Activated T-cell treated with anti-CD3 and anti-CD28 coated beads for 1 hour (primary cell): ENCODE data around the gene TEX2.

Source experiments
- DNase-seq: peaks from one replicate; pipeline ENCODE4 v3.0.0-alpha.2; 2020; ENCODE audit warnings: low read depth

Gene TEX2

GRCh38 chr17:64157669-64158180, 105.3 kb downstream of the TEX2 start:
- DNase-seq = no peak

- DNase-seq = no peak
Observed at GRCh38 chr17:64156670-64157069, 106.4 kb downstream of the TEX2 start.

DNA sequence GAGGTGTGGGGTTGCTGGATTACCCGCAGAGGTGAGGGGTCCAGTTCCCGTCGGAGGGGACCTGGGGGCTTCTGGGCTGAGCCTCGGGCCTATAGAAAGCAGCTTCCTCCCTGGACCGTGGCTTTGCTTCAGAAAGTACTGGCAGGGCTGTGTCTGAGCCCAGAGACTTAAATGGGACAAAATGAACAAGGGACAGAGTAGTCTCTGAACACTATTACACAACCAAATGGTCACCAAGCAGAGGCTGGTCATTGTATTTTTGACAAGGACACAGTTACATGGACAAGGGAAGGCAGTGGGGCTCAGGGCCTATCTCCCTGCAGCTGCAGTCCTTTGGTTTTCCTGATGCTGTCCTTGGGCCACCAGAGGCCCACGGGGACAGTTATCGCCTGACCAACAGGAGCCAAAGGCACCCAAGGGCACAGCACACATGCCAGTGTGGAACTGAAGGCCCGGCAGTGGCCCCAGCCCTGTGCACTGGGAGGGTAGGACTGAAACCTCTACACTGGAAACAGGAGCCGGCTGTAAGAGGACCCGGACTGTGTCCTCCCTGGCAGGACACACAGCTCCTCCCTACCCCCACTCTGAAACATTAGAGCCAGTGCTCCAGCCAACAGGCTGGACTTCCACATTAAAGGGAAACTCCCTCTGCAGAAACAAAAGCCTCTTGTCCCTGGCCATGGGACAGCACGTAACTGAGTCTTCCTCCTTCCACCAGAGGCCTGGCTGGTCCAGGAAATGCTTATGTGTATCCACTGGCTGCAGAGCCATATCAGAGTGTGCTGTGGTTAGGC, 107.1 kb downstream of the TEX2 start:
- DNase-seq = no peak

DNA sequence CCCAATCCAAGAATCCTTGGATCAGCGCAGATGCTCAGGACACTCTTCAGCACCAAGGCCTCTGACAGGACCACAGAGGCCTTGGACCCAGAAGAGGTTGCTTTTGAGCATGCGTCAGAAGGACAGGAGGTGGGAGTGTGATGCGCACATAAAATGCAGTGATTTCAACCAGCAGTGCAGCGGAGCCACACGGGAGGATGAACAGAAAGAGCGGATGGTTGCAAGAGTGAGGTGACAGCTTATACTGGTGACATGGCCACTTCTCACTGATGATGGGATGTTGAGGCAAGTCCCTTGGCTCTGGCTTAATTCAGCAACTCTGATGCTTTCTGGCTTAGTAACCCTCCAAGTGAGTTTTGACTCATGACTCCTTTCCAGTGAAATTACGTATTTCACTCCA, 107.9 kb downstream of the TEX2 start:
- DNase-seq = no peak

- DNase-seq = no peak
Observed at GRCh38 chr17:64154717-64155116, 108.3 kb downstream of the TEX2 start.

- DNase-seq = no peak
Observed at GRCh38 chr17:64154313-64154695, 108.8 kb downstream of the TEX2 start.

GRCh38 chr17:64153565-64154312, 109.3 kb downstream of the TEX2 start:
- DNase-seq = no peak

- DNase-seq = no peak
Observed at GRCh38 chr17:64152428-64153125, 110.5 kb downstream of the TEX2 start.

GRCh38 chr17:64151016-64151368, 112.1 kb downstream of the TEX2 start:
- no peak for DNase-seq

- no peak for DNase-seq
Observed at GRCh38 chr17:64150237-64151015, 112.6 kb downstream of the TEX2 start.

GRCh38 chr17:64149196-64149595, 113.9 kb downstream of the TEX2 start:
- DNase-seq = no peak

- no peak for DNase-seq
Observed at GRCh38 chr17:64148699-64149098, 114.4 kb downstream of the TEX2 start.

- DNase-seq = no peak
Observed at GRCh38 chr17:64148017-64148631, 114.9 kb downstream of the TEX2 start.

DNA sequence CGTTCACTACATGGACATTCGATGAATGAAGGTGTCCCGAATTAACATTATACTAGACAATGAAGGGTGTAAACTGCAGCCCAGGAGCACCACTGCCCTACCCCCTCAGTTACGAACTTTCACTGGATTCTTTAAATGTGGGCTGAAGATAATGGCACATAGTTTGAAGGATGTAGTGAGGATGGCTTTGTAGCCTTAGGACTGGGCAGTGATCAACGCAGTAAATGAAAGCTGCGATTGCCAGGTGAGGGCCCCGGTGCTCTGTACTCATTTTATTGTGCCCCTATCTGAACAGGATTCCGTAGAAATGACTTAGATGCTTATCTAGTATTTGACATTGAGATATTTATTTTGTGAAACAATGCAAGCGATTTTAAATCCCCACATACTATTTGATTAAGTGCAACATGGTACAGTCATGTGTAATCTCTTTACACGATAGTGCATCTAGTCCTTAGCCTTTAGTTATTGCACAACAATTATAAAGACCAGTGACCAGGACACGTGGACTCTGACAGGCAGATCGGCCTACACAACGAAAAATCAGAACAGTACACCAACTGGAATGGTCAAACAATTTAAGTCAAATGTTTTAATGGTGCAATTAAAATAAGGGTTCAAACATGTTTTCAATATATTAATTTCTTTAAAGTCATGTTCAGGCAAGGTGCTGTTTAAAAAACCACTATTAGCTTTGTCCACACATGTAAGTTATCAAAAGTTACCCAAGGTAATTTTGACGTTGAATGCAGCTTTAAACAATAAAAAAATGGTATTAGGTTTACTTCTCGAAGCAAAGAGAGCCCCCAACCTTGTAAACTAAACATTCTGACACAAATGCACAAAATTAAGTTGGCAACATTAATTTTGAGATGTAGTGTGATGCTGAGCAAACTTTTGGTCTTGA, 115.7 kb downstream of the TEX2 start:
- DNase-seq = no peak

- DNase-seq = peak; percentile 33
Observed at GRCh38 chr17:64146418-64147109, 116.5 kb downstream of the TEX2 start.

- peak; percentile 91 for DNase-seq
Observed at GRCh38 chr17:64145751-64146417, 117.2 kb downstream of the TEX2 start.

GRCh38 chr17:64145375-64145750, 117.7 kb downstream of the TEX2 start:
- DNase-seq = no peak

GRCh38 chr17:64139542-64139941, 123.5 kb downstream of the TEX2 start:
- DNase-seq = no peak

DNA sequence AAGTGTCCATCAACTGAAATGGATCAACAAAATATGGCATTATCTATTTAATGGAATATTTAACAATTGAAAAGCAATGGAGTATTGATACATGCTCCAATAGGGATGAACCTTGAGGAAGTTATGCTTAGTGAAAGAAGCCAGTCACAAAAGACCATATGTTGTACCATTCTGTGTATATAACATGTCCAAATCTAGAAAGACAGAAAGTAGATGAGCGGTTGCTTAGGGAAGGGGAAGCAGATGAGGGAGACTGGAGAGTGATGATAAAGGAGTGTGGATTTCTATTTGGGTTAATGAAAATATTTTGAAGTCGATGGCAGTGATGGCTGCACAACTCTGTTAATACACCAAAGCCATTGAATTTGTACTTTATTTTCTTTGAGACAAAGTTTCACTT, 124.6 kb downstream of the TEX2 start:
- DNase-seq = no peak
